ENCODE results near the gene PANK3. TPM values are rescaled to one million over a fixed set of nuclear protein-coding genes. Genes with fewer than 3 reads are reported as not detected.
"Not testable (repeated sequence)": the region's sequence is repeated elsewhere in the genome, so short reads cannot be mapped to it uniquely, and the experiment has no call there.

The PANK3 gene
- total RNA-seq, 1 donor from 2014 or later = 43.2 TPM

- H3K27ac ChIP-seq = no peak overlapping the region
- H3K4me1 ChIP-seq = peaks cover 5% of the 10 kb centered on the region
- no peaks in the 10 kb centered on the region for H3K27me3 ChIP-seq (ENCODE audit: low read depth)
- H3K36me3 ChIP-seq = no peaks in the 10 kb centered on the region
- H3K4me3 ChIP-seq = no peak overlapping the region
- intact Hi-C loops (cut with DNase I) = no loop called here
- no peak for TF ChIP-seq CTCF (IDR thresholded peaks at IDR 0.05)
- no peaks in the 10 kb centered on the region for H3K9me3 ChIP-seq
- DNase-seq (no peak), ATAC-seq (no peak)
Measured at GRCh38 chr5:168583742-168584482, 4.7 kb upstream of the PANK3 start.

GRCh38 chr5:168580814-168581469, 1.8 kb upstream of the PANK3 start:
- H3K36me3 ChIP-seq; intact Hi-C loops (cut with DNase I); H3K27me3 ChIP-seq (ENCODE audit: low read depth); DNase-seq; ATAC-seq; H3K9me3 ChIP-seq; H3K27ac ChIP-seq; H3K4me3 ChIP-seq: not testable (repeated sequence)
- peaks cover 27% of the 10 kb centered on the region for H3K4me1 ChIP-seq

GRCh38 chr5:168580227-168580508, 1.0 kb upstream of the PANK3 start:
- no peak for TF ChIP-seq CTCF (IDR thresholded peaks at IDR 0.05)
- peak overlapping the region; percentile 84 for H3K4me3 ChIP-seq
- ATAC-seq (no peak), DNase-seq (no peak)
- peaks cover 33% of the 10 kb centered on the region for H3K4me1 ChIP-seq
- H3K36me3 ChIP-seq = no peaks in the 10 kb centered on the region
- peak overlapping the region; percentile 93 for H3K27ac ChIP-seq
- intact Hi-C loops (cut with DNase I) = no loop called here
- no peaks in the 10 kb centered on the region for H3K9me3 ChIP-seq
- no peaks in the 10 kb centered on the region for H3K27me3 ChIP-seq (ENCODE audit: low read depth)

- no peaks in the 10 kb centered on the region for H3K36me3 ChIP-seq
- peaks cover 33% of the 10 kb centered on the region for H3K4me1 ChIP-seq
- intact Hi-C loops (cut with DNase I) = no loop called here
- H3K27ac ChIP-seq = peak overlapping the region; percentile 93
- H3K9me3 ChIP-seq = no peaks in the 10 kb centered on the region
- peak; percentile 99 for DNase-seq
- peak overlapping the region; percentile 84 for H3K4me3 ChIP-seq
- no peaks in the 10 kb centered on the region for H3K27me3 ChIP-seq (ENCODE audit: low read depth)
- TF ChIP-seq CTCF (IDR thresholded peaks at IDR 0.05) = no peak
- peak; percentile 98 to 99 for ATAC-seq
Measured at GRCh38 chr5:168579488-168580226, 489 bp upstream of the PANK3 start.

GRCh38 chr5:168578006-168578405, 1.2 kb downstream of the PANK3 start:
- Histone ChIP-seq H3K27ac (no peak overlapping the region), H3K27me3 (ENCODE audit: low read depth) (no peaks in the 10 kb centered on the region), H3K36me3 (no peaks in the 10 kb centered on the region), H3K4me3 (peak overlapping the region; percentile 84), H3K4me1 (peaks cover 33% of the 10 kb centered on the region), H3K9me3 (no peaks in the 10 kb centered on the region)
- ATAC-seq (no peak), DNase-seq (no peak)
- intact Hi-C loops (cut with DNase I) = no loop called here
- no peak for TF ChIP-seq CTCF (IDR thresholded peaks at IDR 0.05)

All from lower lobe of right lung (tissue), 2 donors.